ENCODE measurements around the gene KRT75.

DNA sequence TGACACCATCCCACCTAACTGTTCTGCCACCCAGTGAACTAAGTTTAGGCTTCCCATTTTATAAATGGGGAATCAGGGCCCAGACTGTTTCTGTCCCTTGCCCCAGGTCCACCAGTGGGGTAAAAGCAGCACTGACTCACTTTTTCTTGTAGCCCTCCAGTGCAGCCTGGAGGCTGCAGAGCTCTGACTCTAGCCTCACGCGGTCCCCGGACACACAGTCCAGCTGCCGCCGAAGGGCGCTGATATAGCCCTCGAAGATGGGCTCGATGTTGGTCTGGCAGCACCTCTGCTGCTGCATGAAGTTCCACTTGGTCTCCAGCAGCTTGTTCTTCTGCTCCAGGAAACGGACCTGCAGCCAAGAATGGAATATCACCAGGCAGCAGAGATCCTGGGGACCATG lies 30.6 kb downstream of the KRT75 start:
- TF ChIP-seq POLR2A (IDR thresholded peaks at IDR 0.05) = no peak
- TF ChIP-seq, protein P1, sequence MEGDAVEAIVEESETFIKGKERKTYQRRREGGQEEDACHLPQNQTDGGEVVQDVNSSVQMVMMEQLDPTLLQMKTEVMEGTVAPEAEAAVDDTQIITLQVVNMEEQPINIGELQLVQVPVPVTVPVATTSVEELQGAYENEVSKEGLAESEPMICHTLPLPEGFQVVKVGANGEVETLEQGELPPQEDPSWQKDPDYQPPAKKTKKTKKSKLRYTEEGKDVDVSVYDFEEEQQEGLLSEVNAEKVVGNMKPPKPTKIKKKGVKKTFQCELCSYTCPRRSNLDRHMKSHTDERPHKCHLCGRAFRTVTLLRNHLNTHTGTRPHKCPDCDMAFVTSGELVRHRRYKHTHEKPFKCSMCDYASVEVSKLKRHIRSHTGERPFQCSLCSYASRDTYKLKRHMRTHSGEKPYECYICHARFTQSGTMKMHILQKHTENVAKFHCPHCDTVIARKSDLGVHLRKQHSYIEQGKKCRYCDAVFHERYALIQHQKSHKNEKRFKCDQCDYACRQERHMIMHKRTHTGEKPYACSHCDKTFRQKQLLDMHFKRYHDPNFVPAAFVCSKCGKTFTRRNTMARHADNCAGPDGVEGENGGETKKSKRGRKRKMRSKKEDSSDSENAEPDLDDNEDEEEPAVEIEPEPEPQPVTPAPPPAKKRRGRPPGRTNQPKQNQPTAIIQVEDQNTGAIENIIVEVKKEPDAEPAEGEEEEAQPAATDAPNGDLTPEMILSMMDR (IDR thresholded peaks at IDR 0.05) = no peak
